ENCODE results near the gene CCDC182.
A peak's percentile ranks its signal among the peaks of the same experiment; 100 is the strongest.

The CCDC182 gene

DNA sequence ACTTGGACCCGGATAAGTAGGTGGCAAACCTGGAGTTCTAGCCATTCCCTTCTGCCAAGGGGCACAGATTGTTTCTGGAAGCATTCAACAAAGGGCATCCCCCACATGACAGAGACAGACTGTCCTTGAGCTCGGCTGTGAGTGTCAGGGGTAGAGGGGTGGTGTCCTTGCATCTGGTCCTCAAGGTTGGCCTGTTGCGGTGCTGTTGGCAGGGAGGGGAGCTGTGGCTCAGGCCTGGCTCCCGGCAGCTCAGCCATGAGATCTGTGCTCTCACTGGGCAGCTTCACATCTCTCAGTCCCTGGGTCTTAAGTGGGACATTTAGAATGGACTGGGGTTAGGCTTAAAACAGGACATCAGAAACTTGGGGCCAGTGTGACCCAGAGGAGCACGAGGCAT lies 20.4 kb downstream of the CCDC182 start:
- Histone ChIP-seq H3K4me3 (ENCODE audit: low read length) (no peak overlapping the region), H3K27me3 (ENCODE audit: insufficient read depth, low read length) (peaks cover 3% of the 10 kb centered on the region; the same call in 1 of the 2 replicates), H3K4me1 (ENCODE audit: insufficient read depth, low read length) (no peaks in the 10 kb centered on the region), H3K9ac (ENCODE audit: low read depth, low read length) (no peak overlapping the region), H3K36me3 (ENCODE audit: insufficient read depth, low read depth, low read length) (no peaks in the 10 kb centered on the region), H3K27ac (ENCODE audit: low read length) (no peak overlapping the region), H3K9me3 (ENCODE audit: insufficient read depth, low read depth, low read length) (no peaks in the 10 kb centered on the region)

DNA sequence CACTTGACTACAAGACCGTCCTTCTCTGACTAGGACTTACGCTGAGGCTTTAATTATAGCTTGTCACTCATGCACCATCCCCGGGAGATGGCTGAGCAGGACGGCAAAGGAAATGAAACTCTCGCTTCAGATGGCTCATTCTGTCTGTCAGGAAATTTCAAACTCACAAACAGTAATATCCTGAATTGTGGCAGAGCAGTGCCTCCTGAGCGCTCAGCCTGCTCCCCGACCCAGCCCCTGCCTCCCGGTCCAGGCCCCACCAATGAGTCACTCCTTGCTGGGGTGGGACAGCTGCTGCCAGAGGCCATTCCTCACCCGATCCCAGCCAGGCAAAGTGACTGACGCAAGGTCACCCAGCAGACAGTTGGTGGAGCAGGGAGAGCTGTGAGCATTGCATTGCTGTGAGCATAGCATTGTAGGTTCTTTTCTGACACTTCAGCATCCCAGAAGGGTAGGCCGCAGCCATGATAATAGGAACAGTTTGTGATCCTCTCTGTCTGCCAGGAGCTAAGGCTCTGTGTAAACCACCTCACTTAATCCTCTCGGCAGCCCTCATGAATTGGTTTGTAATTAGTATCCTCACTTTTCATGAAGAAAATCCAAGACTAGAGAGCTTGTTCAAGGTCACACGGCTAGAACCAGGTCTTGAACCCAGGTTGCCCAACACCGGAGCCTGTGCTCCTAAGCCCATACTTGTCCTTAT lies 20.9 kb downstream of the CCDC182 start:
- no peaks in the 10 kb centered on the region for H3K4me1 ChIP-seq (ENCODE audit: insufficient read depth, low read length)
- H3K4me3 ChIP-seq (ENCODE audit: low read length): no peak overlapping the region
- no peaks in the 10 kb centered on the region for H3K36me3 ChIP-seq (ENCODE audit: insufficient read depth, low read depth, low read length)
- H3K9ac ChIP-seq (ENCODE audit: low read depth, low read length): no peak overlapping the region
- H3K27ac ChIP-seq (ENCODE audit: low read length): no peak overlapping the region
- H3K9me3 ChIP-seq (ENCODE audit: insufficient read depth, low read depth, low read length): no peaks in the 10 kb centered on the region
- peaks cover 3% of the 10 kb centered on the region; the same call in 1 of the 2 replicates for H3K27me3 ChIP-seq (ENCODE audit: insufficient read depth, low read length)

DNA sequence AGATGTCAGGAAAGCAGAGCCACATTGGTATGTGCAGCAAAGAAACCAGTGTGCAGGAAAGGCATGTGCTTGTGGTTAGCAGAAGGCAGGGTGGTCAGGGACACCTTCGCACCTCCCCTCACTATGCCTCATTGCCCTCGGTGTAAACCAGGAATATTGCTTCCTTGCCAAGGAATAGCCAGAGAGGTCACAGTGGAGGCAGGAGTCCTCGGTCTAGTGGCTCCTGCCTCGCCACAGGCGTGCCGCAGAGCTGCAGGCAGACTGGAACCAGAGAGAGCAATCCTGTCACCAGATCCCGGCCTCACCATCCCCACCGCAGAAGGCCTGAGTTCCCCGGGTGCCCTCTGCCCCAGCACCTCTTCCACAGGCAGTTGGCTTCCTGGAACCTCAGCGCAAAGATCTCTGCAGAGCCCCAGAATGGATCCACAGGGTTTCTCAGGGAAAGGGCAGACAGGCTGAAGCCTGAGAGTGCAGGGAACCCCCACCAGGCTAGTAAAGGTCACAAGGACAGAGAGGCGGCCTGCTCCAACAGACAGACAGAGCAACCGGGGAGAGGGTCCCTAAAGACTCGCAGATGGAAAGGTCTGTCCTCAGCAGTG lies 21.6 kb downstream of the CCDC182 start:
- Histone ChIP-seq H3K27me3 (ENCODE audit: insufficient read depth, low read length) (peaks cover 3% of the 10 kb centered on the region; the same call in 1 of the 2 replicates), H3K9ac (ENCODE audit: low read depth, low read length) (no peak overlapping the region), H3K4me1 (ENCODE audit: insufficient read depth, low read length) (no peaks in the 10 kb centered on the region), H3K36me3 (ENCODE audit: insufficient read depth, low read depth, low read length) (no peaks in the 10 kb centered on the region), H3K9me3 (ENCODE audit: insufficient read depth, low read depth, low read length) (no peaks in the 10 kb centered on the region), H3K4me3 (ENCODE audit: low read length) (no peak overlapping the region), H3K27ac (ENCODE audit: low read length) (no peak overlapping the region)

DNA sequence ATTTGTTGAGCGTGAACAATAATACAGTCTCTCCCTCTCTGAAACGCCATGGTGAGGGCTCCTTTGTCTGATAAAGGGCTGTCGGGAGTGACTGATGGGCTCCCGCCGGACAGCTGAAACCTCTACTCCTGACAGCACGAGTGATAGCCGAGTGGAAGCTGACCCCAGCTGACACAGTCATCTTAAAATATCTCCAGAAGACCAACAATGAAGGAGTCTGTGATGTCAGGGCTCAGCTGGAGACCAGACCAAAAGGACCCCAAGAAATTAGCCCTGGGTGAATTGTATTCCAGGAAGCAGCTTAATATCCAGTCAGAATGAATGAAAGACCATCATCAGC lies 22.4 kb downstream of the CCDC182 start:
- Histone ChIP-seq H3K9ac (ENCODE audit: low read depth, low read length) (no peak overlapping the region), H3K4me1 (ENCODE audit: insufficient read depth, low read length) (no peaks in the 10 kb centered on the region), H3K27me3 (ENCODE audit: insufficient read depth, low read length) (peaks cover 3% of the 10 kb centered on the region; the same call in 1 of the 2 replicates), H3K9me3 (ENCODE audit: insufficient read depth, low read depth, low read length) (no peaks in the 10 kb centered on the region), H3K36me3 (ENCODE audit: insufficient read depth, low read depth, low read length) (no peaks in the 10 kb centered on the region), H3K27ac (ENCODE audit: low read length) (no peak overlapping the region), H3K4me3 (ENCODE audit: low read length) (no peak overlapping the region)

DNA sequence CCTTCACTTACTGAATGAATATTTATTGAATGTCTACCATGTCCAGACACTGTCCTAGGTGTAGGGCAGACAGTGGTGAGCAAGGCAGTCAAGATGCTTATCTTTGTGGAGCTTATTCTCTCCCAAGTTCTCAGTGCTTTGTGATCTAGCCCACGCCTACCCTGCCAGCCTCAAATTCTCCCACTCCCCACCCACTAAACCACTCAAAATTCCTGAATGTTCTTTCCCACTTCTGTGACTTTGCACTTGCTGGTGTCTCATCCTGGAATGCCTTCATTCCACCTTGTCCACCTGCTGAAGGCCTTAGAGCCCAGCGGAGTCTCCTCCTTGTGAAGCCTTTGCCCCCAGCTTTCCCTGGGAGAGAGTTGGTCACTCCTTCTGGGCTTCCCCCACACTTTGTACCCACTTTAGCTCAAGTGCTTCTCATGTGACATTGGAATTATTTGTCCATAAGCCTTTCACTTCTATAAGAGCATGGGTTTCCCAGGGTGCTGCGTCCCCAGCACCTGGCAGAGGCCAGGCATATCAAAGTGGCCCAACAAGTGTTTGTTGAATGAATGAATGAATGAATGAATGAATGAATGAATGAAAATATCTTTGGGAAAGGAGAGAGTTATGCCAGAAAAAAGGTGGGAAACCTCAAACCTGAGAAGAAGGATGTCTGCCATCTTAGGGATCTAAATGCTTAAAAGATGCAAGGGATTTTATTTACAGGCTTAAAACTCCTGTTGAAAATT lies 23.0 kb downstream of the CCDC182 start:
- Histone ChIP-seq H3K4me1 (ENCODE audit: insufficient read depth, low read length) (no peaks in the 10 kb centered on the region), H3K36me3 (ENCODE audit: insufficient read depth, low read depth, low read length) (no peaks in the 10 kb centered on the region), H3K4me3 (ENCODE audit: low read length) (no peak overlapping the region), H3K9me3 (ENCODE audit: insufficient read depth, low read depth, low read length) (no peaks in the 10 kb centered on the region), H3K9ac (ENCODE audit: low read depth, low read length) (no peak overlapping the region), H3K27ac (ENCODE audit: low read length) (no peak overlapping the region), H3K27me3 (ENCODE audit: insufficient read depth, low read length) (peaks cover 3% of the 10 kb centered on the region; the same call in 1 of the 2 replicates)

DNA sequence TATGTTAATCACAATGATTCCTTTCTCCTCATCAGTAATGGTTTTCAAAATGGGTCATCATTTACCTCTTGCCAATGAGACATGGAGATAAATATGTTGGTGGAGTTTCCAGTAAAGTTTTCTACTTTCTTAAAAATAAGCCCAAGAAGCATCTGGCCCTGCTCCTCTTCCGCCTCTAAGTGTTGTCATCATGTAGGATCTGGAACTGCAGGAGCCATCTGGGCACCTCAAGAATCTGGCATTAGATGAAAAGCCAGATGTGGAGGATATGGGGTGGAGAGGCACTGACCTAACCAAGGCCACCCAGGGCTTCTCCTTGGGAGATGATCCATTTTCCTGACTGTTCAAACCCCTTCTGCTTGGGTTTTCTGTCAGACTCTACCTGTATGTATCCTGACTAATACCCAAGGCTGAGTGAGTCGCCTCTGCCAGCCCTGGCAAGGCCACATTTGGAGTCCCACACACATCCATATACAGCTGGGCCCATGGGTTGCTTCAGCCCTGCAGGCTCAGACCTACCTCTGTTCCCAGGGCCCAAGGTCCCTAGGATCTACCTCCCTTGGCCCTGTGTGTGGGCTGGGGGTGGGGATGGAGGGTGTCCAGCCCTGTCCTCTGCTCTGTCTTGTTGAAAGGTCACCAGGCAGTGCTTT lies 24.6 kb downstream of the CCDC182 start:
- no peak overlapping the region for H3K4me3 ChIP-seq (ENCODE audit: low read length)
- H3K27me3 ChIP-seq (ENCODE audit: insufficient read depth, low read length): peaks cover 3% of the 10 kb centered on the region; the same call in 1 of the 2 replicates
- no peak overlapping the region for H3K27ac ChIP-seq (ENCODE audit: low read length)
- H3K36me3 ChIP-seq (ENCODE audit: insufficient read depth, low read depth, low read length): no peaks in the 10 kb centered on the region
- no peaks in the 10 kb centered on the region for H3K4me1 ChIP-seq (ENCODE audit: insufficient read depth, low read length)
- no peak overlapping the region for H3K9ac ChIP-seq (ENCODE audit: low read depth, low read length)
- no peaks in the 10 kb centered on the region for H3K9me3 ChIP-seq (ENCODE audit: insufficient read depth, low read depth, low read length)

DNA sequence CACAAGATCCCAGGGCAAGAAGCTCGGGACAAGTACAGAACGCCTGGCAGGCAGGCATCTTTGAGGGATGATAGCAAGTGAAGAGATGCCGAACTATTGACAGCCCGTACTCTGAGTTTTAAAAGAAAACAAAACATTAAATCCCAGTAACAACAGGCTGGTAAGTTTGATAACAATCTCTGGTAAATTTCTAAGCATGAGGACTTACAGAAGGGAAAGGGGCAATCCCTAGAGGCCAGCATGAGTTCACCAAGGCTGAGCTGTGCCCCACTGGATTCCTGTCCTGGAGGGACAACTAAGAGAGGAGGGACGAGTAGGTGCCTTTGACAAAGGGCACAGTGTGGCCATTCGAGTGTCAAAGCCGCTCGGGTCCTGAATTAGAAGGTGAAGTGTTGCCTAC lies 26.2 kb downstream of the CCDC182 start:
- Histone ChIP-seq H3K27ac (ENCODE audit: low read length) (no peak overlapping the region), H3K4me3 (ENCODE audit: low read length) (no peak overlapping the region), H3K4me1 (ENCODE audit: insufficient read depth, low read length) (no peaks in the 10 kb centered on the region), H3K9me3 (ENCODE audit: insufficient read depth, low read depth, low read length) (no peaks in the 10 kb centered on the region), H3K36me3 (ENCODE audit: insufficient read depth, low read depth, low read length) (no peaks in the 10 kb centered on the region), H3K9ac (ENCODE audit: low read depth, low read length) (no peak overlapping the region), H3K27me3 (ENCODE audit: insufficient read depth, low read length) (peaks cover 3% of the 10 kb centered on the region; the same call in 1 of the 2 replicates)

DNA sequence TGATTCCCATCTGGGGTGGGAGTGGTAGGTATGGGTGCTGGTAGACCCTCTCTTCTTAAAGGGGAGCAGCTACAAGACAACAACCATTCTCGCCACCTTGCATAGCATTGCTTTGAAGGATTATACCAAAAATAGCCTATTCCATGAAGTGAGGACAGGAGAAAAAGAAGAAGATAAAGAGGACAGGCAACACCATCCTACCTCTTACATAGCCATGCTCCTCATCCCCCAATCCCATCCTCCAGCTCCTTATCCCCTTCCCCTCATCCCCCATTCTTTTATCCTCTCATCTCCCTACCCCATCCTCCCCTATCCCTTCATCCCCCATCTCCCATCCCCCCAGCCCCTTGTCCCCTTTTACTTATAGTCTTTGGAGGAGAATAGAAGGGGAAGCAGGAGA lies 29.1 kb downstream of the CCDC182 start:
- Histone ChIP-seq H3K27me3 (ENCODE audit: insufficient read depth, low read length) (peaks cover 5% of the 10 kb centered on the region; the same call in 1 of the 2 replicates), H3K36me3 (ENCODE audit: insufficient read depth, low read depth, low read length) (no peaks in the 10 kb centered on the region), H3K9me3 (ENCODE audit: insufficient read depth, low read depth, low read length) (no peaks in the 10 kb centered on the region), H3K27ac (ENCODE audit: low read length) (no peak overlapping the region), H3K4me1 (ENCODE audit: insufficient read depth, low read length) (no peaks in the 10 kb centered on the region), H3K9ac (ENCODE audit: low read depth, low read length) (no peak overlapping the region), H3K4me3 (ENCODE audit: low read length) (no peak overlapping the region)

DNA sequence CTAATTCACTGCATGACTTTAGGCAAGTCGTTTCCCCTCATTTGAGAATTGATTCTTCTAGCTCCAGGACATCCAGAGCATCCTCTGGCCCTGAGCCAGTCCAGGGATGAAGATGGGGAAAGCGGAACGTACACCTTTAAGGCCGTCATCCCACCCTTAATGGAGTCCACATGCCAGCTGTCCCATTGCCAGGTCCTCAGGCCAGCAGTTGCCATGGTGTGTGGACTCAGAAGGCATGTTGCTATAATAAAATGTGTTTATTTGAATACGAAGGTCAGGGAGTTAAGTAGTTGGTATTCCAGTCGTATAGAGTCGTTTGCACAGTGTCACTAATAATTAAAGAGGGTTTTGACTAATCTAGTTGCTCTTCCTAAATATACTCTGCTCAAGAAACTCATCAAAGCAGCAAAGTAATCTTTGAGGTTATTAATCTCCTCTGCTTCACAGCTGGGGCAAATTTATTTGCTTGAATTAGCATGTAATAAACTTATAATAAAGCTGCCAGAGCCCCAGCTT lies 30.4 kb downstream of the CCDC182 start:
- no peaks in the 10 kb centered on the region for H3K4me1 ChIP-seq (ENCODE audit: insufficient read depth, low read length)
- H3K9ac ChIP-seq (ENCODE audit: low read depth, low read length): no peak overlapping the region
- H3K27me3 ChIP-seq (ENCODE audit: insufficient read depth, low read length): peaks cover 5% of the 10 kb centered on the region; the same call in 1 of the 2 replicates
- no peaks in the 10 kb centered on the region for H3K36me3 ChIP-seq (ENCODE audit: insufficient read depth, low read depth, low read length)
- no peak overlapping the region for H3K27ac ChIP-seq (ENCODE audit: low read length)
- H3K4me3 ChIP-seq (ENCODE audit: low read length): no peak overlapping the region
- no peaks in the 10 kb centered on the region for H3K9me3 ChIP-seq (ENCODE audit: insufficient read depth, low read depth, low read length)

DNA sequence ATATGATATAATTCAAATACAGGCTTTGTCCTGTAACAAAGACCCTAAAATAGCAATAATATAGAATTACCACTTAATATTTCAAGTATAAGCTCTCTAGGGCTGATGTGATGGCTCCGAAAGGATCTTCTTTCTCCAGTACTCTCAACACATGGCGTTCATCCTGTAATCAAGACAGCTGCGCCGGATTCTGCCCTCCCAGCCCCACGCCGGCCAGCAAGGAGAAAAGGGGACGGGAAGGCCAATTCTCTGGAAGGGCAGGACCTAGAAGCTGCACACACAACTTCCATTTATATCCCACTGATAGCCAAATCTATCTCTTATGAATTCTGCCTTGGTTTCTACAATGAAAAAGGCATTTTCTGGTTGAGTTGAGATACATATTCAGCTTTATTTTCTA lies 32.0 kb downstream of the CCDC182 start:
- 0 out of 2 replicates have a peak, but pooled peaks cover 5% of the 10 kb centered on the region for H3K27me3 ChIP-seq (ENCODE audit: insufficient read depth, low read length)
- H3K4me3 ChIP-seq (ENCODE audit: low read length): no peak overlapping the region

DNA sequence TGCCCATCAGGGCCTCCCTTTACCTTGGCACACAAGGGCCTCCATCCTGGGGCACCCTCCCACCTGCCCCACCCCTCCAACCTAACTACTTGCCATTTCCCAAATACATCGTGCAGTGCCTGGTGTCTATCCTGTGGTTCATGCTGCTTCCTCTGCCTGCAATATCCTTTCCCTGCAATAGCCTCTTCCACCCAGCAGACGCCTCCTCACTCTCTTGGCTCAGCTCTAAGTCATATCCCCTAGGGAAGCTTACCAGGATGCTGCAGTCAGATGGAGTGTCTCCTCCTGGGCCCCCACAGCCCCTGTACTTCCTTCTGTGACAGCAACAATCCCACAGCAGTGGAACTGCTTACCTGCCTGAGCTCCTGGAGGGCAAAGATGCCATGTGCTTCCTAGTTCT lies 36.7 kb downstream of the CCDC182 start:
- no peak overlapping the region for H3K27ac ChIP-seq (ENCODE audit: low read length)
- peaks cover 7% of the 10 kb centered on the region; the same call in 1 of the 2 replicates for H3K4me1 ChIP-seq (ENCODE audit: insufficient read depth, low read length)
- no peaks in the 10 kb centered on the region for H3K36me3 ChIP-seq (ENCODE audit: insufficient read depth, low read depth, low read length)
- peak overlapping the region; percentile 41; the same call in 1 of the 2 replicates for H3K4me3 ChIP-seq (ENCODE audit: low read length)
- H3K27me3 ChIP-seq (ENCODE audit: insufficient read depth, low read length): 0 out of 2 replicates have a peak, but pooled peaks cover 2% of the 10 kb centered on the region
- H3K9me3 ChIP-seq (ENCODE audit: insufficient read depth, low read depth, low read length): no peaks in the 10 kb centered on the region
- no peak overlapping the region for H3K9ac ChIP-seq (ENCODE audit: low read depth, low read length)

More for the DNA sequence above, 32.0 kb downstream of the CCDC182 start:
- H3K27ac ChIP-seq (ENCODE audit: low read length): no peak overlapping the region
- H3K9ac ChIP-seq (ENCODE audit: low read depth, low read length): no peak overlapping the region
- no peaks in the 10 kb centered on the region for H3K9me3 ChIP-seq (ENCODE audit: insufficient read depth, low read depth, low read length)
- peaks cover 5% of the 10 kb centered on the region; the same call in 1 of the 2 replicates for H3K4me1 ChIP-seq (ENCODE audit: insufficient read depth, low read length)
- H3K36me3 ChIP-seq (ENCODE audit: insufficient read depth, low read depth, low read length): no peaks in the 10 kb centered on the region
